DMS153 treated with DMSO at 0.1 percent for 48 hours (cell line): Measurements from ENCODE around the gene SCARF1.
A peak's percentile ranks its signal among the peaks of the same experiment; 100 is the strongest.

ENCODE experiments used
- DNase-seq: peaks from one replicate; lab custom pipeline; 2025; ENCODE audit not compliant: unreplicated experiment; lab: John Stamatoyannopoulos, UW

The SCARF1 gene

DNA sequence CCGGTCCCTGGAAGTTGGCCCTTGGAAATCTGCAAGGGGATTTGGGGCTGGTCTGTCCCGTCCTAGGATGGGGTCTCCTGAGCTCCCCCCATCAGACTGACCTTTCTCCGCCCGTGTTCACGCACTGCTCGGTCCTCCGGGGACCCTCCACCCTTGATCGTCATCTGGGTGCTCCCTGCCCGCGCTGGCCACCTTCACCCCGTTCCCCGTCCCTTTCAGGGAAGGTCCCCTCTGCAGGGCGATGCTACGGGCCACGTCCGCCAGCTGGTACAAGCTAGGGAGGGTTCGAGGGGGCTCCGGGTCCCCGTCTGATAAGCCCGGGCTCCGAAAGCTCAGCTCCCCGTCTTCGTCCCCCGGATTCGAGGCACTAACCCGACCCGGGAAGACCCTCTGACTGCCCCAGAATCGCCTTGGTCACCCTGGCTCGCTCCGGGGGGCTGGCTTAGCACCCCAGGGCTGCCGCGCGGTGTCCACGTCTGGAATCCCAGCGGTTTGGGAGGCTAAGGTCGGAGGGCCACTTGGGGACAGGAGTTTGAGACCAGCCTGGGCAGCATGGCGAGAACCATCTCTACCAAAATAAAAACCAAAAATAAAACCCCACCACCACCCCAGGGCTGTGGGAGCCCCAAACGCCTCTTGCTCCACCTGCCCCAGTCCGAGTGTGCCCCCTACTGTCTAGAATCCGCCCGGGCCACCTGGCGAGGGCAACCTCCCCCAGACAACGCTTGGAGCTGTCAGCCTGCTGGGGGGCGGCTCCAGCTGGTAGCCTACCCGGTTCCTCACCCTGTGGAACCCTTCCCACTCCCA, 15.8 kb downstream of the SCARF1 start:
- DNase-seq: no peak

DNA sequence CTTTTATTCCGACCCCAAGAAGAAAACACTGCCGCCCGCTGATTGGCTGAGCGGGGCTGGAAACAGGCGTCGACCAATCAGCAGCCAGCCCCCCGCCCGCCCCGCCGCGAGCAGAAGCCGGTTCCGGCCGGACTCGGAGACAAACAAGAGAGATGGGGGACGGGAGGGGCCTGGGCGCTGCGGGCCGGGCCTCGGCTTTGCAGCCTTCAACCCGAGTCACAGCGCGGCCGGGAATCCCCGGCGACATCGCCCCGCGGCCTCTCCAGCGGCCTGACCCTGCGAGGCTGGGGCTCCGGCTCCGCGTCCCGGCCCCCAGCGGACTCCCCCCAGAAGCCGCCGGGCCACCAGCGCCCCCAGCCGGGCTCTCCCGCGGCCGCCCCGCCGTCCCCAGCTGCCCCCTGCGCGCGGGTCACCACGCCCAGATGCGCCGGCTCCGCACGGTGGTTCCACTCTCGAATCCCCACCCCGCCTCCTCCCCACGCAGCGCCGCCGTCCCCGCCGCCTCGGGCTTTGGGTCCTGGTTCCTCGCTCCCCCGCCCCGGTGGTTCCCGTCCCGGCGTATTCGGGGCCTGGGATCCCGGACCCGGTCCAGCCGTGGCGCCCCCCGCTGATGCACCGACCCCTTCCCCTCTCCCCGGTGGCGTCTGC, 16.6 kb downstream of the SCARF1 start:
- DNase-seq: peak; percentile 42

DNA sequence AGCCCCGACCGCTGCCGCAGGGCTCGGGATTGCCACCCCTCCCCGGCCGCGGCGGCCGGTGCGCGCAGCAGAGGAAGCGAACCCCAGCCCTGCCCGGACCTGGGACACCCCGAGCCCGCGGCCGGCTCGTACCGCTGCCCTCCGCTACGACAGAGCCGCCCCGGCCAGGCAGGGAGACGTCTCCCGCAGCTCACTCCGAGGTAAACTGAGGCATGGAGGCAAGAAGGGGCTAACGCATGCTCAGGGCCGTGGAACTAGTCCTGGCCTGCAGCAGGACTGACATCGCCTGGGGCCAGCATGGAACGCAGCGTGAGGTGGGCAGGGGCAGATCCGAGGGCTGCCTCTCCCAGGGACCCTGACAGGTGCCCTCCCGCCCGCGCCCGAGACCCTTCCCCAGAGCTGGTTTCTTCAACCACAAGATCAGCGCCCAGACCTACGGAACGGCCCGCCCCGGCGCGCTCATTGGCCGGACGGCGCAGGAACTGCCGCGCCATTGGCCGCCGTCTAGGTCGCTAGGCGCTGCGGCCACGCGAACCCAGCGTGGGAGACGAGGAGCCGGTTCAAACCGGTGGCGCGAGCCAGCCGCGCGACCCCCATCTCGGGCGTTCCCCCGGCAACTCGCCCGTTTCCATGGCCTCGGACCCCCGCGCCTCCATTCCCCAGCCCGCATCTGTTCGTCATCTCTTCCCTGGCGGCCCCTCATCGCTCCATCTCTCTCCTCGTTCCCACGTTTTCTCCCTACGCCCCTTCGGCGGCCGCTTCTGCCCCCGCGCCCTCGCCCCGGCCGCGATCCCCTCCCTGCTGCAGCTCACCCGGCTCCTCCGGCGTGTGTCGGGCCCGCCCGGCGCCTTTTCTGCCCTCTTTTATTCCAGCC, 17.3 kb downstream of the SCARF1 start, which contains the start of gene SLC43A2:
Gene SLC43A2, minus strand, starts transcription at position 853 of the 874 bp plus-strand sequence. CDS start 960 bp downstream, outside the sequence.
- DNase-seq: peak; percentile 10

DNA sequence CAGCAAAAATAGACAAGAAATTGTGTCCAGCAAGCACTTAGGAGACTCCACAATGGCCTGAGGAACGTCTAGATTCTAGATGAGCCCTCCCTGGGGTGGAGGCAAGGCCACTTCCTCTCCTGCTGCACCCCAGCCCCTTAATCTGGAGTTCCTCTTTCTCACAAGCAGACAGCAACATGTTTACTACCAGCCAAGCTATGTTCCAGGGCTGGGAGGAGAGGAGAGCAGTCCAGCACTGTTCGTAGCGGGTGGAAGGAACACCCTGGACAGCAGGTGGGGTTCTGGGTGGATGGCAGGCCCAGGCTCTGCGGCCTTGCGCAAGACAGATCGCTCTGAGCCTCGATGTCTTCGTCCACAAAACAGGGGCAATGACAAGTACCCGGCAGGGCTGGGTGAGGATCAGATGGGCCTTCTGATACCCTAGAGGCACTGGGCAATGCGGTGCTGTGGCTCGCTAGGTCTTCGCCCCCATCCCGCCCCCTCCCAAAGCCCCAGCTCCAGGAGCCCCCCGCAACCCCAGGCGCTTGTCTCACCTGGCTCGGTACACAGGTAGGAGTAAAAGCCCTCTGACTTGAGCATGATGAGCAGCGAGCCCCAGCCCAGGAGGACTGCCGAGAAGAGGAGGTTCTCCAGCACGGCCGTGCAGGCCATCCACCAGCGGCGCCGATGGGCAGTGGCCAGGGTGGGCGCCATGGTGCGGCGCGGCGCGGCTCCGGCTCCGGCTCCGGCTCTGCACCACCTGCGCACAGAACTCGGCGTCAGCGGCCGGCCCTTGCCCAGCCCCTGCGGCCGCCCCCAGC, 18.1 kb downstream of the SCARF1 start:
- DNase-seq: no peak

DNA sequence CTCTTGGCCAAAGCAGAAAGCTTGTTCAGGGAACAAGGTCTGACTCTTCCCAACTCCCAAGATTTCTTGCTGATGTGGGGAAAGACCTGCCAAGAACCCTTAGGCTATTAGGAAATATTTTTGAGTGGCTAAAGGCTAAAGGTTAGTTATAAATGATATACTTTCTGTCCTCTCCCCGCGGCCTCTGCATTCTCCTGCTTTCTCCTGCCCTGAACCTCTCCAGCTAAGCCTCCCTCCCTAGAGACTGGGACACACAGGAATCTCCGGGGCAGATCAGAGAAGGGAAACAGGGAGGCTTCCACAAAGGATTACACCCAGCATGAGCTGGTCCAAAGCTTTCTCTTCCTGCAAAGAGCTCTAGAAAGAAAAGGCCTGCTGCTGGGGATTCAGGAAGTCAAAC, 19.2 kb downstream of the SCARF1 start:
- DNase-seq: no peak

DNA sequence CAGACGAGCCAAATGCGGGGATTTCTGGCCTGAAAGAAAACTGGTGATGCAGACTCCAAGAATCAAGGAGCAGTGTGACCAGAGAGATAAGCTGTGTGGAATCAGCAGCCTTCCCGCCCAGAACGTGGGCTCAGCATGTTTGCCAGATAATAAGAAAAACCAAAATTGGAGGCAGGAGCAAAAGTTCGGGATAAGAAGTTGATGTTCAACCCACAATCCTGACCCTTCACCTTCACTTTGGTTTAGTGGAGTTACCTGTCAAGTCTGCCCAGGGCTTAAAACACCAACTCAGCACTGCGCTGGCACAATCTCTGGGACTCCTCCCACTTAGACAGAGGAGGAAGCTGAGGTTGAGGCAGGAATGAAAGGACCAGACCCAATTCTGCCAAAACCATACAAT, 20.0 kb downstream of the SCARF1 start:
- DNase-seq: no peak

DNA sequence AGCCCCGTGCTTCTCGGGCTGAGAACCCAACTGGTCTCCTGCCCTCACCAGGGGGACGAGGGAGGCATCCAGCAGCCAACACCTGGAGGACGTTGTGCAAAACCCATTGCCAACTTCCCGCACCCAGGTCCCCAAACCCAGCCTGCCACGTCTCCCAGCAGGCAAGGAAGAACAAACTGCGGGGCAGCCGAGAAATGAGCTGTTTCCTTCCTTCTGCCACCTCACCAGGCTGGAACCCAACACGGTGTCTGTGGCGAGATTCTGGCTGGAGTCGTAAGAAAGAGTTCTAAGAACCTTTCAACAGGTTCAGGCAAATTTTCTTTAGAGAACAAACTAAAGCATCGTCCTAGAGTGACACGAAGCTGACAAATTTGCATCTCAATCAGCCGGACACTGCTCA, 20.5 kb downstream of the SCARF1 start:
- DNase-seq: no peak

DNA sequence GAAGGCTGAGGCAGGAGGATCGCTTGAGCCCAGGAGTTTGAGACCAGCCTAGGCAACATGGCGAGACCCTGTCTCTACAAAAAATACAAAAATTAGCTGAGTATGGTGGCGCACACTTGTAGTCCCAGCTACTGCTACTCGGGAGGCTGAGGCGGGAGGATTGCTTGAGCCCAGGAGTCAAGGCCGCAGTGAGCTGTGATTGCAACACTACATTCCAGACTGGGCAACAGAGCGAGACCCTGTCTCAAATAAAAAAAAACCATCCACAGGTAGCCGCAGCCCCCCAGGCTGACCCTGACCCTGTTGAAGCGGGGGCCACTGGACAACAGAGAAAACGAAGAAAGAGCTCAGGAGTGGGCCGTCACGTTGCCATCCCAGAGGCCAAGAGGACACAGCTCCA, 20.9 kb downstream of the SCARF1 start:
- DNase-seq: no peak

DNA sequence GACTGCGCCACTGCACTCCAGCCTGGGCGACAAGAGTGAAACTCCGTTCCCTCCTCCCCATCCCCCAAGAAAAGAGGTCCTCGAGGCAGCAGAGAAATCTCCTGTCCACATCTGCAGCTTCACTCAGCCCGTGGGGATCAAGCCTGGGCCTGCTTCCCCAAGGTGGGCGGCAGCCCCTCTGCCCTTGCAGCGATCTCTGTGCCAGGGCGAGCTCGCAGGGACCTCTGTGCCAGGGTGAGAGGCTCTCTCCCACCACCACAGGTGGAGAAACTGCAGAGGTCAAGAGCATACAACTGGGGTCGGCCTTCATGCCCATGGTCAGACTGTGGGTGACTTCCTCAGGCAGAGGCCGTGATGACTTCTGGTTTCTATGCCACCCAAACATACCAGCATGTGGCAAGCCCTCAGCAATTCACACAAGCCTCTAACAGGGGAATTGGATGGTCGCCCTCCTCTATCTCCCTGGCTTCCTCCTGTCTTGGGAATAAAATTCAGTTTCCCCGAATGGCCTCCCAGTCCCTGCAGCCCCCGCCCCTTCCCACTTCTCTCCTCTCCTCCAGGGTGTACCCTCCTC, 22.4 kb downstream of the SCARF1 start:
- DNase-seq: no peak

DNA sequence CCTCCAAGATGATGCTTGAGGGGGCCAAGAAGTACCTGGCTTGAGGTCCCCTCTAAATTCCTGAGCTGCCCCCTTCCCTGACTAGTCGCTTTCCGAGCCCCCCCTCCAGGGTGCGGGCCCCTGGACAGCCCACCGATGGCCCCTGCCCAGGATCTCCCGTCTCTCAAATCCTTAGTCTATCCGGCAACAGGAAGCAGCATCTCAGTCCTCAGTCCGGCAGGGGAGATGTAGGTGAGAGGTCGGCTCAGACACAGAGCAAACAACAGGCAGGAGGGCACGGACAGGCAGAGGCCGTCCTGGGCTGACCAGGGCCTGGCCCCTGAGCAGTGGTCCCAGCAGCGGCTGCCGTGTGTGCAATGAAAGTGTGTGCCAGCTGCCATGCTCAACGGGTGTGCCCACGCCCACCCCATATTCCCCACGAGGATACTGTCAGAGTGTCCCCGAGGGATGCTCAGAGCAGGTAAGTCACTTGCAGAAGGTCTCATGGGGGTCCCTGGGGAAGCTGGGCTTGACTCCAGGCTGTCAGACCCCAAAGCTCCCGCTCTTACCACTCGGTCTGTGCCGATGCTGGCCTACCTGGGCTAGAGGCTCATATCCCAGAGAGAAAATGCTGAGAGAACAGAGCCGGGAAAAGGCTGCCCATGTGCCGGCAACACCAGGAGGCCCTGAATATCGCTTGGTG, 24.1 kb downstream of the SCARF1 start:
- DNase-seq: no peak

DNA sequence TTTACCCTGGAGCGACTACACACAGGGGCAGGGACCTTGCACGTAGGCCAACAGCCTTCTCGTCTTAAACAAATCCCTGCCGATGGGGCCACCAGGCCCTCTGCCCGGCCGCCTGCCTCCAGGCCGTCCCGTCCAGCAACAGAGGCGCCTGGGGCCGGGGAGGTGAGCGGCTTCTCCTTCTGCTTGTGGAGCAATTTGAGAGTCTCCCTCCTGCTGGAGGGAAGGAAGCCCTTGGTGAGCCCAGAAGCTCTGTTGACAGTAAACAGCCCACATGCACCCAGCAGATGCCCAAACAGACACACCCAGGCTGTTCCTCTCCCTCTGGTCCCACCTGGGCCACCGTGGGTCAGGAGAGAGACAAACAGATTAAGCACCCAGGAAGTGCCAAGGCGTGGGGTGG, 25.0 kb downstream of the SCARF1 start:
- no peak for DNase-seq

DNA sequence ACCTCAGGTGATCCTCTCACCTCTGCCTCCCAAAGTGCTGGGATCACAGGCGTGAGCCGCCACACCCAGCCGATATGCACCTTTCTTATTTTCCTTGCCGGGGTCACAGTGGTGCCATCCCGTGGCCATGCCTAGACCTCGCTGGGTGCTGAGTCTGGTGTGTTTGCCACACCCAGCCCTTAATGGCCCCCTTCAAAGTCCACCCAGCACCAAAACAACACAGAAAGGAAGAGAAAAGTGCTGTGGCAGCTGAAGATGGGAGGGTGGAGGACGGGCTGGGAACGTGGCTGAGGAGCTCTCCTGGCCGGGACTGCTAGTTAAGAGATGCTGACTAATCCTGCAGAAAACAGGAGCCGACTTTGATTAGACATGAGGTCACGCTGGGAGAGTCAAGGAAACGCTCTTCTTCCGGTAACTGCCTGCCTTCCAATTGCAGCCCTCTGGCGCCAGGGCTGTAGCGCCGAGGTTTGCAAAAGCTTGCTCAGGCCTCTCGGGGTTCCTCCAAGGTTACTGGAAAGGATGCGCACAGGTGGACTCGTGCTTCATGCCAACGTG, 27.8 kb downstream of the SCARF1 start:
- DNase-seq: no peak

DNA sequence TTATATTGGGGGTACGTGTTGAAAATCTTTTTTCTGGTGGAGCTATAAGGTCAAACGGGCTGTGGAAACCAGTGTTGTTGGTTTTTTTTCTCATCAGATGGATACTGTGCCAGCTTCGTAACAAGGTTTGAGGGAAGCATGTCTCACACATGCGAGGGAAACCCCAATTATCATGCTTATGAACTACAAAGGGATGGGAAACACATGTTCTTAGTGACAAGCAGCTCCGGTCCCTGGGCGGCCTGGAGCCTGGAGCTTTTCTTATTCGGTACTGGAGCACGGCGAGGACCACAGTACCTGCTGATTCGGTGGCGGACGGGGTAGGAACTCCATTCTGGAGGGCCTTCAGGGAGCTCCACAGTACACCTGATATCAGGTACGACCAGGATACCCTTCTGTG, 29.4 kb downstream of the SCARF1 start:
- no peak for DNase-seq

DNA sequence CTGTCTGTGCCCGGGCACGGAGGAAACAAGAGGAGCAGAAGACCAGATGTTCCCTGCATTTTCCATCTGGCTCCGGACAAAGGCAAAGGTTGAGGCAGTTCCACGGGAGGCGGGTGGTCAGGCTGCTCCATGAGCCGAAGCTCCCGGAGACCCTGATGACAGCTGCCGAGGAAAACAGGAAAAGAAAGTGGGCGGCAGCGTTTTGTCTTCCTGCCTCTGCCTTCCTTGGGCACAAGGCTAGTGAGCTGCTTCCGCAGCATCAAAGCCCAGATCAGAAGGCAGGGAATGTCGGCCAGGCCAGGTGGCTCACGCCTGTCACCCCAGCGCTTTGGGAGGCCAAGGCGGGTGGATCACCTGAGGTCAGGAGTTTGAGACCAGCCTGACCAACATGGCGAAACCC, 33.1 kb downstream of the SCARF1 start:
- DNase-seq: no peak

DNA sequence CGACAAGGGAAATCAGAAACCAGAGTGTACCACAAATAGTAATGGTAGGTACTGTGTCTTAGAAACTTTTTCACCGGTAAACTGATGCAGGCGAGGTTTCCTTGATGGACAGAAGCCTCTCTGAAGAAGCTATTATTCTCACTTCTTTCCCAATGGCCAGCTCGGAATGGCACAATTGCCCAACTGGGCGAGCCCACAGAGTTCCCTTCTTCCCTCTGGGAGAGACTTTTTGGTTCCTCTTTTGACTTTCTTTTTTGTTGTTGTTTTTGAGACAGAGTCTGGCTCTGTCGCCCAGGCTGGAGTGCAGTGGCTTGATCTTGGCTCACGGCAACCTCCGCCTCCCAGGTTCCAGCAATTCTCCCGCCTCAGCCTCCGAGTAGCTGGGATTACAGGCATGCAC, 33.8 kb downstream of the SCARF1 start:
- DNase-seq: no peak

DNA sequence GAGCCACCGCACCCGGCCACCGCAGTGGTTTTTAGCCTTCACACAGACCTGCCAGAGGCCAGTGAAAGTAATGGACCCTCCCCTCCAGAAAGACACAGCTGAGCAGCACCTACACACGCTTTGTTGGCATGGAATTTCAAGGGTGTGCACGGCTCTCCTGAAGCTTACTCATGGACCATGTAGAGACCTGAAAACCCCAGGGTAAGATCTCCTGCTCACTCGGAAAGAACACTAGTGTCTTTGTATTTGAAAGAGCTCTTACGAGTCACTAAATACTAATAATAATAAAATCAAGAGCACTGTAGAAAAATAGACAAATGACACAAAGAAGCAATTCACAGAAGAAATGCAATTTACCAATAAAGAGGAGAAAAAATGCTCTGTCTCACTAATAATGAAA, 36.9 kb downstream of the SCARF1 start:
- DNase-seq: no peak

DNA sequence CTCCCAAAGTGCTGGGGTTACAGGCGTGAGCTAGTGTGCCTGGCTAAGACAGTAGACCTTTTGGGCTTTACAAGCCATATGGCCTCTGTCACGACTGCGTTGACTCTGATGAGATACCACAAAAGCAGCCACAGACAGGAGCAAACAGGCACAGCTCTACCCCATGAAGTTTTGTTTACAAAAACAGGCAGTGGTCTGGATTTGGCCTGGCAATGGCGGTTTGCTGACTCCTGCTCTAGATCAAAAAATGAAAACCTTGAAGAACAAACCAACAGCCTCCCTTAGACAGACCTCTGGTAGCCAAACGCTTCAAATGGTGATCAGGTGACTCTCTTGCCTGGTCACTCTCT, 37.6 kb downstream of the SCARF1 start:
- no peak for DNase-seq

DNA sequence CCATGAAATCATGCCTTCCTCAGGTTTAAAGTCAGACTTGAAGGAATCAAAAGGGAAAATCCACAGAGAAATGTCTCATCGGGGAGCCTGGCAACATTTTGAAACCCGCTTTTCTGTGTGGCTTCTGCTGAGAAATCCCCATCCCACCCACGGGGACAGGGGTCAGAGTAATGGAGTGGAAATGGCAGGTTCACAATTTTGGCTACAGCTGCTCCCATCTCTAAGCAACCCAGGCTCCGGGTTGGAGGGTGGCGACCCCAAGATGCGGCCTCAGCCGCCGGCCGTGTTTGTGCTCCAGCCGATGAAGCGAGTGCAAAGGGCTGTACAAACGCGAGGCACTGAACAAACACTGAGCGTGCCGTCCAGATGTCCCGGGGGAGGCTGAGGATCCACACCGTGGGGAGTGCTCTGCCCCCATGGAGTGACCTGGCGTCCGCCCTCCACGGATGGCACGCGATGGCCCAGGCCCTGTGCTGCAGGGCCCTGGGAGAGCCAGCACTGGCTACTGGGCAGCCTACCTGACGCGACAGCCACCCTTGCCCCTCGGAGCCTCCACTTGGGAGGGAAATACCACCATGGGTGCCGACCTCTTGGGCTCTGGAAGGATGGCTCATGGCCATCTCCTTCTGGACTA, 39.1 kb downstream of the SCARF1 start:
- no peak for DNase-seq

DNA sequence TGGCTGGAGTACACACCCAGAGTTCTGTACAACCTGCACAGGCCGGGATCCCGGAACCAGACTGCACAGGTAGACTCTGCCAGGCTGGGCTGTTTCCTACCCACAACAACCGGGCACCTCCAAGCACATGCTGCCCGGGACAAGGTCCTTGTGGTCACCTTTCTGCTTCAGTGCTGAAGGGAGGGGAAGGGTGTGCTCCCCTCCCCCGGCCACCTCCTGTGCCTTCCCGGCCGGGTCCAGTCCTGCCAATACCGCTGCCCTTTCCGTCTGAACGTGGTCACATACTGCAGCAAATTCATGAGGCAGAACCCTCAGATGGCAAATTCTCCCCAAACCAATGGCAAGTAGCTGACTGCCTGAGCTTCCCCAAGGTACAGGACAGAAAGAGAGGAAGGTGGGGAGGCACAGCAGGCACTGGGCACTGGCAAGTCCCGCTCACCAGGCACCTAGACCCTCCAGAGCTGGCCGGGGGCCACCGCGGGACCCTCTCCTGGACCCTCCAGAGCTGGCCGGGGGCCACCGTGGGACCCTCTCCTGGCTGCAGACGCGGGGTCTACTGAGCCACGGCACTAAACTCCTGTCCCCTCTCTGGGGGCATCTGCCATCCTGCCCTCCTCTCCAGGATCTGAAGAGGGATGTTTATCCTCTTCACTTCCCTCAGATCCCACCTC, 39.7 kb downstream of the SCARF1 start:
- DNase-seq: no peak
